ENCODE results near the gene SOAT1.
A peak's percentile ranks its signal among the peaks of the same experiment; 100 is the strongest.
"Not testable (repeated sequence)": the region's sequence is repeated elsewhere in the genome, so short reads cannot be mapped to it uniquely, and the experiment has no call there.

SOAT1 gene

DNA sequence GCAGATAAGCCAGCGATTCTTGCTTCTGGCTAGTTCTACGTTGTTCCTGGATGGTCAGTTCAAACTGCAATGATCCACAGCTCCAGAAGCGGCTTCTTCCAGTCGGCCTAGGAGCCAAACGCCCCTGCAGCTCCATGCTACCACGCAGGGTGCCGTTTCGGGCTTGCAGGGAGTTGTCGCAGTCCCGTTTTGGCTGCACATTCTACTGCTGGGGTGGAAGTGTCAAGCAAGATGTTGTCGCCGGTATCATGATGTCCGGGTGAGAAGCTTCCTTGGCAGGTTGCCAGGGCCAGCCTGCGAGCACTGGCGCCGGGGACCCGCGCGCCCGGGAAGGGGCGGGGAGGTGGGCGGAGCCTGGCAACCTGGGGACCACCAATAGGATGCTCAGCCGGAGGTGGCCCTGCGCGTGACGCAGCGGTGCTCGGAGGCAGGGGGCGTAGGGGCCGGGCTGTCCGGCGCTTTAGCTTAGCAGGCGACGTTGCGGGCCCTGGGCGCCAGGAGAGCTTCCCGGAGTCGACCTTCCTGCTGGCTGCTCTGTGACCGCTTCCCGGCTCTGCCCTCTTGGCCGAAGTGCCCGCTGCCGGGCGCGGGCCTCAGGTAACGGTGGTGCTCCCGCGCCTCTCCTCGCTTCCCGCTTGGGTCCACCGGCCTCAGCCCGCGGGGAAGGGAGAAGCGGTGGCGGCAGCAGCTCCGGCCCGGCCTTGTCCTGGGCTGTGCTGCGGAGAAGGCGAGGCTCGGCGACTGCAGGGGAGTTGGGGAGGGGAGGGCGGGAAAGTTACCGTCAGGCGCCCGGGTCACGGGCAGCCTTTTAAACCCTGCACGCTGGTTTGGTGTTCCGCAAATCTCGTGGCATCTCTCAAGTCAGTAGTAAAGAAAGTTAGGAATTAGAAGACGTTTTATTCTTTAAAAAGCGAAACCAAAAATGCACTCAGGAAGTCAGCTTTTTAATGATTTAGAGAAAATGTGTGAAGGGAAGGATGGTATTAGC lies at the start of gene SOAT1:
SOAT1 (plus strand) TSS at position 458 of the 988 bp plus-strand sequence. CDS start 8,888 bp downstream, outside the sequence.
- peak; percentile 96 for DNase-seq (ENCODE audit: low spot score)

- not testable (repeated sequence) for DNase-seq (ENCODE audit: low spot score)
Measured at GRCh38 chr1:179245426-179245825, 48.2 kb upstream of the SOAT1 start.

DNA sequence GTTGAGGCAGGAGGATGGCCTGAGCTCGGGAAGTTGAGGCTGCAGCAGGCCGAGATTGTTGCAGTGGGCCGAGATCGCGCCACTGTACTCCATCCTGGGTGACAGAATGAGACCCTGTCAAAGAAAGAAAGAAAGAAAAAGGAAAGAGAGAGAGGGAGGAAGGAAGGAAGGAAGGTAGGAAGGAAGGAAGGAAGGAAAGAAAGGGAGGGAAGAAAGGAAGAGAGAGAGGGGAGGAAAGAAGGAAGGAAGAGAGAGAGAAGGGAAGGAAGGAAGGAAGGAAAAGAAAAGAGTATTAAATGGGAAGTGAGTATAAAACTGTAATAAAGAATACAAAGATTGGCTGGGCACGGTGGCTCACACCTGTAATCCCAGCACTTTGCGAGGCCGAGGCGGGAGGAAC lies 45.7 kb upstream of the SOAT1 start:
- no peak for DNase-seq (ENCODE audit: low spot score)

- DNase-seq (ENCODE audit: low spot score): no peak
Measured at GRCh38 chr1:179251675-179252074, 41.9 kb upstream of the SOAT1 start.

DNA sequence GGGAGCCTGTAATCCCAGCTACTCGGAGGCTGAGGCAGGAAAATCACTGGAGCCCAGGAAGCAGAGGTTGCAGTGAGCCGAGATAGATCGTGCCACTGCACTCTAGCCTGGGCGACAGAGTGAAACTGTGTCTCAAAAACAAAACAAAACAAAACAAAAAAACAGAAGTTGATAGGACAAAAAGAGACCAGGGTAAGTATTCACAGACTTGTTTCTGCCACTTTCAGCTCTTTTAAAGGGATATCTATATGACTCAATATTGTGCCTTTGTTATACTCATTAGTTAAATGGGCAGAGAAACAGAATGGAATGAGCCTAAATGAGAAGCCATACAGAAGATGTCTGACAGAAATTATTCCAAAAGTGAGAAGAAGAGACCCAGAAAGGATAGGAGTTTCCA lies 41.0 kb upstream of the SOAT1 start:
- no peak for DNase-seq (ENCODE audit: low spot score)

DNA sequence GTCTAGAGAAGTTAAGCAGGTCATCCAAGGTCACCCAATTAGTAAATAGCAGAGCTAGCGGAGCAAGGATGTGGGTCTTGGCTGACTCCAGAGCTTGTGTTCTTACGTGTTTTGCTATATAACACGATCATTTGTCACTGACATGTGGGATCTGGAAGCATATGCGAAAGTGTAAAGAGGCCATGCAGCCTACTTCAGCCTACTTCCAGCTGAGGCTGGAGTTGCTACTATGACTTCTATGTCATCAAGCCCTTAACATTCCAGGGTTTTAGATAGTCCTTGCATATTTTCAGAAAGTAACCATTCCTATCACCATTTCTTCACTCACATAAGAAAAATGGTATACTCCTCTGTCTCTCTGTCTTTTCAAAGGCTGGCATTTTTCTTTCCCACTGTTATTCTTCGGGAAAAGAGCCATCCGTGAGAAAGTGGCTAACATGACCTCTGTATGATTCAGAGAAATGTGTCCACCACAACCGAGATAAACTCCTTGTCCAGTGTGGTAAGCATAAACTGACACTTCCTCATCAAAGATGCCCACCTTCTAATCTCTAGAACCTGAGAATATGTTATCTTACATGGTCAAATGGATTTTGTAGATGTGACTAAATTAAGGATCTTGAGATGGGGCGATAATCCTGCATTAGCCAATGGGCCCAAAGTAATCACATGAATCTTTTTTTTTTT lies 40.2 kb upstream of the SOAT1 start:
- DNase-seq (ENCODE audit: low spot score): no peak

DNA sequence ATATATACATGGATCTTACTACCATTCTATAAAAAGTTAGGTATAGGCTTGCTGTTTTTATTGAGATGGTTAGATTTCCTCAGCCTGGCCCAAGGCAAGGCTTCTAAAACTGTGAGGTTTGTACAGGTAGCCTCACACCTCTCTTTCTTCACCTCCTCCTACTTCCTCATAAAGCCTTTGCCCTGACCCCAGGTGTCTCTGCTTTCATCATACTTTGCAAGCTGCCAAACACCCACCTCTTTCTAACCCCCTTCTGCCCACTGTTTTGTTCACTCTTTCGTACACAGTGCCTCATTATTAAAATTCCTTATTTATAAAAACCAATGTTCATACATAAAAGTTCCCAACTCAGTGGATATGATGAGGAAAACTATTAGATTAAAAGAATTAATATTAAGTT lies 31.4 kb upstream of the SOAT1 start:
- no peak for DNase-seq (ENCODE audit: low spot score)

DNA sequence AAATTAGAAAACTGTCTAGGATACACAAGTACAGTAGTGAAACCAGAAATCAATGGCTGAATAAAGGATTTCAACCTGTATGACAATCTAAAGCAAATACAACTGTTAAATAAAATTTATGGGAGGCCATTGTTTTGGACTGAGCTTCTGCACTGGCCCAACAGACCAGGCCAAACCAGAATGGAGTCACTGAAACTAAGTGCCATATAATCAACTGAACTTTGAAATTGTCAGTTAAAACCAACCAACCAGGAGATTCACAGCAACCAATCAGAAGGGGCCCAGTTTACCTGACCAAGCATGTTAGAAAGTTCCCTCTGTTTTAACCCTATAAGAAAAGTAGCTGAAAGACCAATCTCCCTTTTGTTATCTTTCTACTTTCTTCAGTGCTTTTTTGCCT lies 30.5 kb upstream of the SOAT1 start:
- no peak for DNase-seq (ENCODE audit: low spot score)

DNA sequence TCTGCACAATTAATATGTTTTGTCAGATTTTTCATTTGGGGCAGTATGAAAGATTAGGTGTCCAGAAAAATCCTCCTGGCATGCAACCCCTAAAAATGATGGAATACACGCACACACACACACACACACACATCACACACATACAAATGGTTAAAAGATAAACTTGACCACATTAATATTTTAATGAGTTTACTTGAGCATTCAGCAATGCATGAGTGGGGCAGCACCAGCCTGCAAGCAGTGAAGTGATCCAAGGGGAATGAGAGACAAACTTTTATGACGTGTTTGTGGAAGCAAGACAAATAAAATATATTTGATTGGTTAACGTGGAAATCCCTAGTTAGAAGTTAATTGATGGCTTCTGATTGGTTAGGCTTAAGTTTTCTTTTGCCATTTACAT lies 29.1 kb upstream of the SOAT1 start:
- DNase-seq (ENCODE audit: low spot score): no peak

- no peak for DNase-seq (ENCODE audit: low spot score)
Measured at GRCh38 chr1:179269071-179269470, 24.5 kb upstream of the SOAT1 start.

GRCh38 chr1:179274424-179274823 lies 19.2 kb upstream of the SOAT1 start:
- not testable (repeated sequence) for DNase-seq (ENCODE audit: low spot score)

DNA sequence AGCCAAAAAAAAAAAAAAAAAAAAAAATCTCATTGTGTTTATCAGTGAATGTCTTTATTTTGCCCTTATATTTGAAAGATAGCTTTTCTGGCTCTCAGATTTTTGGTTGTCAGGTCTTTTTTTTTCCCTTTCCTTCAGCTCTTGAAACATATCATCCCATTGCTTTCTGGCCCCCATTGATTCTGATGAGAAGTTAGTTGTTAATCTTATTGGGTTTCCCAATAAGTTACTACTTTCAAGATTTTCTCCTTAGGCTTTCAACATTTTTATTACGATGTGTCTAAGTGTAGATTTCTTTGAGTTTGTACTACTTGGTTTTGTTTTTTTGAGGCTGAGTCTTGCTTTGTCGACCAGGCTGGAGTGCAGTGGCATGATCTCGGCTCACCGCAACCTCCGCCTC lies 14.7 kb upstream of the SOAT1 start:
- DNase-seq (ENCODE audit: low spot score): no peak

GRCh38 chr1:179283992-179284391 lies 9.6 kb upstream of the SOAT1 start:
- DNase-seq (ENCODE audit: low spot score): no peak

GRCh38 chr1:179287946-179288345 lies 5.7 kb upstream of the SOAT1 start:
- DNase-seq (ENCODE audit: low spot score): no peak

- no peak for DNase-seq (ENCODE audit: low spot score)
Measured at GRCh38 chr1:179288977-179289376, 4.6 kb upstream of the SOAT1 start.

- no peak for DNase-seq (ENCODE audit: low spot score)
Measured at GRCh38 chr1:179295164-179295755, 1.7 kb downstream of the SOAT1 start.

DNA sequence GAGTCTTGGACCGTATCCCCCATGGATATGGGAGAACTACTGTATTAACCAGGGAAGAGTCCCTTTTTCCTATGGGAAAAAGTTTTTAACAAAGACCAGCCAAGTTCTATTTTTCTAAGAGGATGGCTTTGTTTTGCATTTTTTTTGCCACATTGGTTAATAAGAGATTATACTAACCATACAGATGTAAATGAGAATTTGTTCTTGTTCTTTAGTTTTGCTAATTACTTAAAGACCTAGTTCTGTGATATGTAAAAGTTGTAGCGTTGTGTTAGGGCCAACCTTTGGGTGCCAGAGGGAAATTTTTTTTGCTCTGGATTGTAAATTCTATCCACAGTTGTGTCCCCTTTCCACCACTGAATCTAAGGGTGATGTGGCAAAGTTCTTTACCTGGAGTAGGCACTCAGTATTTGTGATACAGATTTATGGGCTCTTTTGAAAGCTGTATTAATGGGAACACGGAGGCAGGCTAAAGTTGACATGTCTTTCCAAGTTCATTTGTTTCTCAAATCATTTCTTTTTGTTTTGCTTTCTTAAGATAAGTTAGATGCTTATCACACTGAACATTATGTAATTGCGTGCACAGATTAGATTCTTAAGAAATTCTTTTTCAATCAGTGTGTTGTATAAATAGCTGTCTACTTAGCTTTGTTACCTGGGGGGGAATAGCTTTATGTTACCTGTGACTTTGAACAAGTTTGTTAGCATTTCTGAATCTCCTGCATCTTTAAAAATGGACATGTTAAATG lies 2.9 kb downstream of the SOAT1 start:
- DNase-seq (ENCODE audit: low spot score): no peak

DNA sequence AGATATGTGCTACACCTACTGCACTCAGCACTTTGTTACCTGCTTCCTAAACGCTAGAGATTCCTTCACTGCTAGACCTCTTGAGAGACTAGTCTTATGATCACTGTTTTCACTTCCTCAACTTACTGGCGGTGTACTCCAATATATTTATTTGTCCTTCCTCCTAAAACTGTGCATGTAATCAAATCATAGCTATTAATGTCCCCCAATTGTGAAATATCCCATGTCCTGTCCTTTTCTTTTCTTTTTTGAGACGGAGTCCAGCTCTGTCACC lies 3.4 kb downstream of the SOAT1 start:
- DNase-seq (ENCODE audit: low spot score): no peak

DNA sequence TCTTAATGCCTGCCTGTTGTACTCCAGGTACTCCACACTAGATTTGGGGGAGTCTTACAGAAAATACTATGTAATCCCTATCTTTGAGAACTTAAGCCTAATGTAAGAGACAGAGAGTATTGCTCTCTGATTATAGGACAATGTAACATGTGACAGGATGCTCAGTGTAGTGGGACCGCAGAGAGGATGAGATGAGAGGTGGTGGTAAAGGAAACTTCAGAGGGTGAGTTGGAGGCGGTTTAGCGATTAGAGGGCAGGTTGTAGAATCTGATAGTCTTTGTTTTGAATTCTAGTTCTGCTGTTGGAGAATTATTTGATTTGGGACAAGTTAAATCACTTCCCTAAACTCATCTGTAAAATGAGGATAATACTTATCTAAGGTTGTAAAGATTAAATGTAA lies 5.4 kb downstream of the SOAT1 start:
- peak; percentile 83 for DNase-seq (ENCODE audit: low spot score)

DNA sequence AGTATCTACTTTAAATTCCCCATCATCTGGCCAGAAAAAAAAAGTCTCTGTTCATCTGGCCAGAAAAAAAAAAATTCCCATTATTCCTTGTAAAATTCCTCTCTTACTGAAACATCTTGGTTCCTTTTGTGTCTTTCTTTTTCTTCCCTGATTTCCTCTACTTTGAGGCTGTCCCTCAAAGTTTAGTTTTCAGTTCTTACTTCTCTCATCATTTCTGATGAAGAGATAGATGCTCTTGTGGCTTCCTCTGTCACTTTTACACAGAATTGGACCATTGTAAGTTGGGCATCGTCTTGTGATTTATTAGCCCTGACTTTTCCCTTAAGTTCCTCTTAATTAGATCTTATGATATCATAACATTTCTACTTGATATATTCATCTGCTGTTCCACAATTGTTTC lies 6.5 kb downstream of the SOAT1 start:
- peak; percentile 25 for DNase-seq (ENCODE audit: low spot score)

DNA sequence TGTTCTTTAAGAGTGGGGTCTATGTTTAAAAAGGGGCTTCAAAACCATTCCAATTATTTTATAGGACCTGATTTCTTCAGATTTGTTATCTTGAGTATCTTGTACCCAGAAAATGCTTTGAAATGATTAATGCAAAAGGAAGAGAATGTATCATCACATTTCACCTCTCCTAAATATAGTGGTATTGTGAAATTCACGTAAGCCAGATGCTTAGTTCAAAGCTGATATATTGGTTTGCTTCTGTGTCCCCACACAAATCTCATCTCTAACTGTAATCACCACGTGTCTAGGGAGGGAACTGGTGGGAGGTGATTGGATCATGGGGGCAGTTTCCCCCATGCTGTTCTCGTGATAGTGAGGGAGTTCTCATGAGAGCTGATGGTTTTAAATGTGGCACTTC lies 8.5 kb downstream of the SOAT1 start:
- no peak for DNase-seq (ENCODE audit: low spot score)

GRCh38 chr1:179303200-179303785 lies 9.7 kb downstream of the SOAT1 start:
- no peak for DNase-seq (ENCODE audit: low spot score)

All from activated CD4-positive, alpha-beta T cell treated with anti-CD3 and anti-CD28 coated beads, Interleukin-2, Interleukin-4, amounts not matched to agents 100 ng/mL and 50 ng/mL, durations not matched to agents 16 hours and 8 hours (primary cell).